HUES48 (cell line): Measurements from ENCODE around the gene GGT1.

Source experiments
- H3K27ac ChIP-seq: one replicate; pipeline ENCODE4 v1.7.0; 2013; ENCODE audit warnings: low read depth, low read length, inconsistent platforms
- H3K27me3 ChIP-seq: 2 replicates; pipeline ENCODE4 v1.6.1; 2013; ENCODE audit warnings: mild to moderate bottlenecking, low read length; ENCODE audit not compliant: control insufficient read depth, insufficient read depth
- H3K36me3 ChIP-seq: 2 replicates; pipeline ENCODE4 v1.6.1; 2013; ENCODE audit warnings: low read length; ENCODE audit not compliant: control insufficient read depth, insufficient read depth
- H3K4me1 ChIP-seq: 2 replicates; pipeline ENCODE4 v1.6.1; 2013; ENCODE audit warnings: mild to moderate bottlenecking, low read length; ENCODE audit not compliant: control insufficient read depth, insufficient read depth
- H3K4me3 ChIP-seq: 2 replicates; pipeline ENCODE4 v1.5.1; 2013; ENCODE audit warnings: mild to moderate bottlenecking, low read depth, low read length
- H3K9ac ChIP-seq: 2 replicates; pipeline ENCODE4 v1.6.1; 2013; ENCODE audit warnings: mild to moderate bottlenecking, low read depth, low read length, moderate library complexity
- H3K9me3 ChIP-seq: 2 replicates; pipeline ENCODE4 v1.6.1; 2013; ENCODE audit warnings: low read length; ENCODE audit not compliant: control insufficient read depth, insufficient read depth

The GGT1 gene

DNA sequence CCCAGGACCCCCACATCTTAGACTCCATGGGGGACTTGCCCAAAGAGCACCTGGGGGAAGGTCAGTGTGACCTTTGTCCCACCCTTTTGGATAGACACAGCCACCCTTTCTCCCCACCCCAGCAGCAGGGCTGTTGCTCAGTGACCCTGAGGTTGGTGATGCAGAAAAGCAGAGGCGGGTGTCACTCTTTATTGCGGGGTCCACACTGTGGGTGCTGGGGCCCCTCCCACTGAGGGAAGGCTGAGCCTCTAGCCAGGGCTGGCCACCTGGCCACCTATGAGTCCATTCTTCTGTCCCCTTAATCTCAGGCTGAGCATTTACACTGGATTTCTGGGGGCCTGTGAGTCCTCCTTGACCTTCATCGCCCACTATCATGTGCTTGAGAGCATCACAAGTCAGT lies 17.5 kb upstream of the GGT1 start:
- H3K27me3 ChIP-seq = no peaks in the 10 kb centered on the region
- H3K27ac ChIP-seq = no peak overlapping the region
- peaks cover 10% of the 10 kb centered on the region for H3K36me3 ChIP-seq

DNA sequence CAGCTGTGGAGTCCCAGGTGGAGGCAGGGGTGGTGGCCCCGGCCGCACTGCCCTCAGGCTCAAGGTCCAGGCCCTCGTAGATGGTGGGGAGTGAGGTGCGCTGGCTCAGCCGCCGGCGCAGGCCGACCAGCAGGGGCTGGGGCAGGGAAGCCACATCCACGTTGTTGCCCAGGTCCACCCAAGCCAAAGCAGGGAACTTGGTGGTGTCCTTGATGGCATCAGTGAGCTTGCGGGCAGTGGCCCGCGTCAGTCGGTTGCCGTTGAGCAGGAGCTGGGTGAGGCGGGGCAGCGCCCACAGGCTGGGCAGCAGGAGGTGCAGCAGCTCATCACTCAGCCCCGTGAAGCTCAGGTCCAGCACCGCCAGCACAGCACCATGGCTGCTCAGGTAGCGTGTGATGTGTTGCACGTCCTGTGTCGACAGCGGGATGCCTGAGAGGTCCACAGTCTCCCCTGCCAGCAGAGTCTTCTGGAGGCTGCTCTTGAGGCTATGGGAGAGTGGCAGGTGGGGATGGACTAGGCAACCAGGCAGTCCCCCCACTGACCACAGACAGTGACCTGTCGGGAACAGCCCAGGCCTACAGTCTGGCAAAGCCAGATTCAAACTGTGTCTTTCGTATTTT lies 17.0 kb upstream of the GGT1 start:
- Histone ChIP-seq H3K27ac (no peak overlapping the region), H3K4me3 (no peak overlapping the region), H3K27me3 (no peaks in the 10 kb centered on the region), H3K36me3 (peaks cover 10% of the 10 kb centered on the region), H3K4me1 (no peaks in the 10 kb centered on the region), H3K9me3 (no peaks in the 10 kb centered on the region), H3K9ac (no peak overlapping the region)

More for the DNA sequence above, 17.5 kb upstream of the GGT1 start:
- Histone ChIP-seq H3K4me3 (no peak overlapping the region), H3K9me3 (no peaks in the 10 kb centered on the region), H3K9ac (no peak overlapping the region), H3K4me1 (no peaks in the 10 kb centered on the region)

DNA sequence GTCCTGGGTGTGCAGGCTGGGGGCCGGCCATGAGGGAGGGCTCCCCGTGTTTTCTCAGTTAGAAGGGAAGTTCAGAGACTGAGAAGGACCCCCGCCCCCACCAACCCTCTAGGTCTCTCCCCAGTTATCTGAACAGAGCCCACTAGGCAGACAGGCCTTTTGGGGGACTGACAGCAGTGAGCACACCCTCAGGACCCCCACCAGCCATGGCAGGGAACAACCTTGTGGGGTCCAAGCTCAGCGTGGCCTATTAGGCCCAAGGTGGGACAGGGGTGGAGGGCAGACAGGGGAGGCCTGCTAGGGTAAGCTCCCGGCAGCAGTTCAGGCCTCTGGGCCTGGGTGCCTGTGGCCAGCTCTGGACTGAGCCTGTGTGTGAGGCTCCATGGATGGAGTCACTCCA lies 15.7 kb upstream of the GGT1 start:
- no peaks in the 10 kb centered on the region for H3K9me3 ChIP-seq
- no peak overlapping the region for H3K9ac ChIP-seq
- peaks cover 10% of the 10 kb centered on the region for H3K36me3 ChIP-seq
- H3K27ac ChIP-seq = no peak overlapping the region
- H3K4me3 ChIP-seq = no peak overlapping the region
- no peaks in the 10 kb centered on the region for H3K27me3 ChIP-seq
- 0 out of 2 replicates have a peak, but pooled peaks cover 3% of the 10 kb centered on the region for H3K4me1 ChIP-seq

DNA sequence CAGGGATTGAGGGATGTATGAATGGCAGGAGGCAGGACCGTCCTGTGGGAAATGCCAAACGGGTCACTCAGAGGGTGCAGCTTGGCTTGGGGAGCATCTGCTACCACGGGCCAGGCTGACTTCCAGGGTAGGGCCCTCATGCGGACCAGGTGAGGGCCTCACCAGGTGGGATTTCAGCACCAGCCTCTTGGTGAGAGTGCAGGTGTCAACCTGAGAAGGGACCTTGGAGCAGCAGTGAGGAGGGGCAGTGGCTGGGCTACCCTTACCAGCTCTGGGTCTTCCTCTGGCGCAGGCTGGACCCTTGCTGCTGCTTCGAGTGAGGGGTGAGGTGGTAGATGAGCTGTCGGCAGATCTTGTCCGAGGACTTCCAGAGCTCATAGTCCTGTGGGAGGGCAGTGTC lies 15.0 kb upstream of the GGT1 start:
- peaks cover 10% of the 10 kb centered on the region for H3K36me3 ChIP-seq
- H3K9ac ChIP-seq = no peak overlapping the region
- no peaks in the 10 kb centered on the region for H3K9me3 ChIP-seq
- 0 out of 2 replicates have a peak, but pooled peaks cover 4% of the 10 kb centered on the region for H3K4me1 ChIP-seq
- no peak overlapping the region for H3K27ac ChIP-seq
- no peaks in the 10 kb centered on the region for H3K27me3 ChIP-seq
- H3K4me3 ChIP-seq = no peak overlapping the region

DNA sequence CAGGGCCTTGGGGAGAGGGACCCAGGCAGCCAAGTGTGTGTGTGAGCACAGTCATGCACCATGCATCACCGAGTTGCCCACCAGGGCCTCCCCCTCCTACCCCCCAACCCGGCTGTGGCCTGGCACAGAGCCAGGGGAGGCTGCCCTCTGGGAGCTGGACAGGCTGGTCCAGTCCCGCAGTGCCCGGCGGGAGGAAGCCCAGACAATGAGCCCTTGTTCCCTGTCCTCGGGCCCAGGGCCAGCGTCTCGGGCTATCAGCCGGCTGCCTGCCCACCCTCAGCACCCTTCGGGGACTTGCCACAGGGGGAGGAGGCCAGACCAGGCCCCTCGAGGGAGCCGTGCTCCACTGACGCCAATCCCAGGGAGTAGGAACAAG lies 14.6 kb upstream of the GGT1 start:
- Histone ChIP-seq H3K4me1 (peaks cover 4% of the 10 kb centered on the region; the same call in 1 of the 2 replicates), H3K27me3 (no peaks in the 10 kb centered on the region), H3K4me3 (no peak overlapping the region), H3K36me3 (peaks cover 10% of the 10 kb centered on the region), H3K9me3 (no peaks in the 10 kb centered on the region), H3K9ac (no peak overlapping the region), H3K27ac (no peak overlapping the region)

DNA sequence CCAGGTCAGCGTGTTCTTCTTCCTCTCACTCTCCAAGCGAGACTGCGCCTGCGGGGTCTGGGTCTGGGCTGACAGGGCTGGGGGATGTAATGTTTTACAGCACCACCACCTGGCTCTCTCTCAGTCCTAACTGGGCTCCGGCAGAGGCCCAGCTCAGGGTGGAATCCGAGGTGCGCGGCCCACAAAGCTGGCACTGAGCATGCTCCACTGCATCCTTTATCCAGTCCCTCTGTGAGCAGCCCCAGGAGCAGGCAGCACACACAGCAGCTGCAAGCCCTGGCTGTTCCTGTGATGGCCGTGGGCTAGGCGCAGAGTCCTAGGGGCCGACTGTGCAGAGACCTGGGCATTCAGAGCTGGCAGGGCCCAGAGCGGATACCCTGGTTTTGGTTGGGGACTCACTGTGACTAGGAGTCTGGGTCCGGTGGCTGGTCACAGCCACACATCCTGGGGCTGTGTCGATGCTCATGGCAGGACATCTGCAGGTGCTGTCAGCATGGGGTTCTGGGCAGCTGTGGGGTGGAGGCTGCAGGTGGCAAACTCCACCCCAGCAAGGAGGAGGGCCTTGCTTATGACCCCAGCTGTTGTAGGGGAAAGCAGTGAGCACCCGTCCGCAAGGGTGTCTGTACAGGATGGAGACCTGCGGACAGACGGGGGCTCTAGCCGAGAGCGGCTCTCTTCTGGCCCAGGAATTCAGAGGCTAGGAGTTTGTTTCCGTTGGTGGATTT lies 14.1 kb upstream of the GGT1 start:
- peaks cover 4% of the 10 kb centered on the region; the same call in 1 of the 2 replicates for H3K4me1 ChIP-seq

DNA sequence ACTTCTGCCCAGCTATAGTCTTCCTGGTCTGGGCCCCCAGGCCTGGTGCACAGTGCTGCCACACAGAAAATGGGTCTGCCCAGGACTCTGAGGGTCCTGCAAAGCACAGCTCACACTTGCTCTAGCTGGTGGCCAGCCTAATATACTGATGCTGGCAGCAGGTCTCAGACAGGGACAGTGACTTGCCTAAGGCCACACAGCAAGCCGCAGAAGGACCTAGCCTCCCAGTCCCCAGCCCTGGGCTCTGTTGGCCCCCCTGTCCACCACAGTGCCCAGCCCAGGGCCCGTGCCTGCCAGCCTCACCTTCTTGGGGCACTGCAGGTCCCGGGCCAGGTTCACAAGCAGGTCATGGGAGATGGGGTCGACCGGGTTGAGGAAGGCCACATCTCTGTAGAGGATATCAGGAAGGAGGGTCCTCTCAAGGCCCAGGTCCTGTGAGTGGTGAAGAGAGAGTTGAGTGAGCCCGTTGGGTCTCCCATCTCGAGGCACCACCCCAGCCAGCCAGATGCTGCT lies 13.4 kb upstream of the GGT1 start:
- H3K27ac ChIP-seq = no peak overlapping the region
- no peaks in the 10 kb centered on the region for H3K27me3 ChIP-seq
- H3K36me3 ChIP-seq = peaks cover 10% of the 10 kb centered on the region
- H3K4me1 ChIP-seq = peaks cover 4% of the 10 kb centered on the region; the same call in 1 of the 2 replicates
- no peaks in the 10 kb centered on the region for H3K9me3 ChIP-seq
- H3K9ac ChIP-seq = no peak overlapping the region
- H3K4me3 ChIP-seq = no peak overlapping the region

More for the DNA sequence above, 14.1 kb upstream of the GGT1 start:
- Histone ChIP-seq H3K9me3 (no peaks in the 10 kb centered on the region), H3K4me3 (no peak overlapping the region), H3K36me3 (peaks cover 10% of the 10 kb centered on the region), H3K27me3 (no peaks in the 10 kb centered on the region), H3K27ac (no peak overlapping the region), H3K9ac (no peak overlapping the region)

DNA sequence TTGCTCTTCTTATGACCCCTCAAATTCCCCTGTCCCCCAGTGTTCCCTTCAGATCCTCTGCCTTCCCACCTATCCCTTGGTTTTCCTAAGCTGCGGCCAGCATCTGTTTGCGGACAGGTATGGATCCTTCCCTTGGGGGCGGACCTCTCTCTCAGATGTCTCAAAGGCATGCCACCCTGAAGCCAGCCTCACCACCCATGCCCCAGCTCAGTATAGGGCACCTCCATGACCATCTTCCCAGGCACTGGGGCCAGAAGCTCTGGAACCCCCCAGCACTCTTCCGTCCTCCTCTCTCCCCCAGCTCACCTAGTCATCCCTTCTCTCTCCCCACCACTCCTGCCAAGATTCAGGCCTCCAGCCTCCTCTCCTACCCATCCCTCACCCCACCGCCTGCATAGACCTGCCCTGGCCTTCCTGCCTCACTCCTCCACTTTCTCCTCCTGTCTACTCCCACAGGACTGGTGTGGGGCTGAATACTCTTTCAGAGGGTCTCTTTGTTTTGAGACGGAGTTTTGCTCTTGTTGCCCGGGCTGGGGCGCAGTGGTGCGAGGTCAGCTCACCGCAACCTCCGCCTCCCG lies 12.3 kb upstream of the GGT1 start:
- Histone ChIP-seq H3K4me1 (peaks cover 4% of the 10 kb centered on the region; the same call in 1 of the 2 replicates), H3K27ac (no peak overlapping the region), H3K4me3 (no peak overlapping the region), H3K9me3 (no peaks in the 10 kb centered on the region), H3K36me3 (peaks cover 10% of the 10 kb centered on the region), H3K9ac (no peak overlapping the region), H3K27me3 (no peaks in the 10 kb centered on the region)

DNA sequence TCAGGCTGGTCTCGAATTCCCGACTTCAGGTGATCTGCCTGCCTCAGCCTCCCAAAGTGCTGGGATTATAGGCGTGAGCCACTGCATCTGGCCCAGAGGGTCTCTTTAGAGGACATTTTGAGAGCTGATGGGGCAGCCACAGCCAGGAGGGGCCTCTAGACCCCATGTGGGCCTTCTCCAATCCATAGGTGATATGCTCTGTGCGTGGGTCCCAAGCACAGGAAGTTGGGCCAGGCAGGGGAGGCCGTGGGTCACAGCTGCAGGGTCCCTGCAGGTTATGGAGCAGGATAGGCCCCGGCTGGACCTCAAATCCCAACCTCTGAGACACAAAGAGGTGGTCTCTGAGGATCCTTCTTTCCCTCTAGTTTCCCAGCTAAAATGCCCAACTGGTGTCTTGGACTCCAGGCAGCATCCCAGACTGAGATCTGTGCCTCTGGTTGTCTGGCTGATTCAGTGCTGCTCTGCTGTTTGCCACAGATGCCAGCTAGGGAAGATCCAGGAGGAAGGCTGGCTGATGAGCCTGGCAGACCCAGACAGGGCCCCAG lies 11.6 kb upstream of the GGT1 start:
- no peak overlapping the region for H3K27ac ChIP-seq
- no peak overlapping the region for H3K4me3 ChIP-seq
- H3K9ac ChIP-seq = no peak overlapping the region
- H3K27me3 ChIP-seq = no peaks in the 10 kb centered on the region
- H3K36me3 ChIP-seq = peaks cover 10% of the 10 kb centered on the region
- H3K9me3 ChIP-seq = no peaks in the 10 kb centered on the region
- H3K4me1 ChIP-seq = peaks cover 4% of the 10 kb centered on the region; the same call in 1 of the 2 replicates

DNA sequence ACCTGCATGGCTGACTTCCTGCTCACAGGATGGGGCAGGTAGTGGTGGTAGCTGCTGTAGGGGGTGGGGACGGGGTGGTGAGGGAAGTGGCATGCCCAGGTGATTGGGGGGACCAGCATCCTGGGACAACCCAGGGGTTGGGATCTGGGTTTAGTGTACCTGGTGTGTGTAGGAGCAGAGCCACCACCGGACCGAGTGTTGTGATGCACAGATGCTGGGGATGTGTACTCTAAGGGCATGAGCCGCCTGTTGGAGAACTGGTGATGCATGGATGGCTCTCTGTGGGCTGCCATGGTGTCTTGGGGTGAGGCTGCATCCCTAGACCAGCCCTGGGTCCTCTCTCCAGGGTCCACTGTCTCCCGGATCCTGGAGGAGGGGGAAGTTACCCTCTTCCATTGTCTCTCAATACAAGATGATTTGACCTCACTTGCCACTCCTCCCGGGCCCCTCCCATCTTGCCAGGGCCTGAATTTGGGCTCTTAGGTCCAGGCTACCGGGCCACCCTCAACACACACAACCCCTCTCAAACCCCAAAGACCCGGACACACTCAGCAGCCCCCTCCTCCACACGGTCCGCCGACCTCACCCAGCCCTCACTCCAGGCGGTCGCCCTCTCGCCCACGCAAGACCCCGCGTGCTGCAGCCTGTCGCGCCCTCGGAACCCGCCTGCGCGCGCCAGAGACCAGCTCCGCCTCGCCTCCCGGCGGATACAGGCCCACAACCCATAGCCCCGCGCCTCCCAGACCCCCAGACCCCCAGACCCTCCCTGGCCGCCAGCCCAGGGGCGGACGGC lies 10.7 kb upstream of the GGT1 start:
- peaks cover 4% of the 10 kb centered on the region; the same call in 1 of the 2 replicates for H3K4me1 ChIP-seq
- H3K4me3 ChIP-seq = peak overlapping the region; percentile 61
- no peaks in the 10 kb centered on the region for H3K9me3 ChIP-seq
- H3K36me3 ChIP-seq = peaks cover 10% of the 10 kb centered on the region
- H3K27me3 ChIP-seq = no peaks in the 10 kb centered on the region
- peak overlapping the region; percentile 23; the same call in 1 of the 2 replicates for H3K9ac ChIP-seq
- peak overlapping the region; percentile 69 for H3K27ac ChIP-seq
